Measurements from ENCODE around the gene SLC24A3. TPM values are rescaled to one million over a fixed set of nuclear protein-coding genes. Genes with fewer than 3 reads are reported as not detected.

The SLC24A3 gene
- total RNA-seq, 4 donors from 2014 or later: 4.2 to 6.4 (median 5.6) TPM

DNA sequence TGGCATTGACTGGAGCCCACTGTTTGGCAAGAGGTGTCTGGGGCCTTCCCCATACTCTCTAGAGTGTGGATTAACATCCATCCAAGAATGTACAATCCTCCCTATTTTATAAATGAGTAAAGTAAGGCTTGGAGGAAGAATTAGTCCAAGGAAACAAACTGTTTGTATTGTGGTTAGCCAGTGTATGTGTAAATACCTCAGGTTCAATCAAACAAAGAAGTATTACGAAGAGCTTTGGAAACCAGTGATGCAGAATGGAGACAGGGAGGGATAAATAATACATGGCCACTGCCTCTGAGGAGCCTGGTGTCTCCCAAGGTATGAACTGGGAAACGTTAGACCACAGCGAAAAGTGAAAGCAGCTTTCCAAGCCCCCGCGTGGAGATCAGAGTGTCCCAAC lies 319.0 kb downstream of the SLC24A3 start:
- no peak for DNase-seq (ENCODE audit: low spot score in 2 of 2)
- no peak for TF ChIP-seq POLR2A (IDR thresholded peaks at IDR 0.05)
- TF ChIP-seq CTCF (IDR thresholded peaks at IDR 0.05): no peak
- no peak for TF ChIP-seq EP300 (IDR thresholded peaks at IDR 0.05)
- TF ChIP-seq POLR2AphosphoS5 (IDR thresholded peaks at IDR 0.05): no peak
- H3K9me3 ChIP-seq: no peaks in the 10 kb centered on the region
- H3K4me3 ChIP-seq: no peak overlapping the region
- no peaks in the 10 kb centered on the region for H3K27me3 ChIP-seq
- no peaks in the 10 kb centered on the region for H3K36me3 ChIP-seq
- 90% methylated on average over 5 of the region's 5 CpGs for WGBS
- no peak overlapping the region for H3K27ac ChIP-seq
- H3K4me1 ChIP-seq: no peaks in the 10 kb centered on the region

- no peaks in the 10 kb centered on the region for H3K9me3 ChIP-seq
- no peak for DNase-seq (ENCODE audit: low spot score in 2 of 2)
- H3K27ac ChIP-seq: no peak overlapping the region
- no peaks in the 10 kb centered on the region for H3K4me1 ChIP-seq
- TF ChIP-seq POLR2A (IDR thresholded peaks at IDR 0.05) (no peak), POLR2AphosphoS5 (IDR thresholded peaks at IDR 0.05) (no peak), EP300 (IDR thresholded peaks at IDR 0.05) (no peak), CTCF (IDR thresholded peaks at IDR 0.05) (no peak)
- no peaks in the 10 kb centered on the region for H3K27me3 ChIP-seq
- no peak overlapping the region for H3K4me3 ChIP-seq
- no peaks in the 10 kb centered on the region for H3K36me3 ChIP-seq
- WGBS: 90% methylated on average over 3 of the region's 3 CpGs
Observed at GRCh38 chr20:19538556-19538955, 326.1 kb downstream of the SLC24A3 start.

DNA sequence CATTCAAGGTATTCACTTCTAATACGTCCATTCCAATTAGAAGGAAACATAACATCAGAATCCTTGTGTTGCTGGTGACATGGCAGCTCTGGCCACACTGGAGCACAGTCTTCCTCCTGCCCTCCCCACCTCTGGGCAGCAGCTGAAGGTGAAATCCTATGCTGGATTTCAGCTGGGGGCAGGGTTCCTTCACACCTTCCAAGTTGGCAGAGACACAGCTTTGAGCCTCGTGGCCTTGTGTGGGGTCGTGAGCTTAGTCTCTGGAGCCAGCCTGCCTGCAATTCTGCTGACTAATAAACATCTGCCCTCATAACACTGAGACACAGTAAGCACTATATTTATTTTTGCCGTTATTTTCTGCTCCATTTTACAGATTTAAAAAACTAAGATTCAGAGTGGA lies 326.7 kb downstream of the SLC24A3 start:
- 51% methylated on average over 4 of the region's 4 CpGs for WGBS

DNA sequence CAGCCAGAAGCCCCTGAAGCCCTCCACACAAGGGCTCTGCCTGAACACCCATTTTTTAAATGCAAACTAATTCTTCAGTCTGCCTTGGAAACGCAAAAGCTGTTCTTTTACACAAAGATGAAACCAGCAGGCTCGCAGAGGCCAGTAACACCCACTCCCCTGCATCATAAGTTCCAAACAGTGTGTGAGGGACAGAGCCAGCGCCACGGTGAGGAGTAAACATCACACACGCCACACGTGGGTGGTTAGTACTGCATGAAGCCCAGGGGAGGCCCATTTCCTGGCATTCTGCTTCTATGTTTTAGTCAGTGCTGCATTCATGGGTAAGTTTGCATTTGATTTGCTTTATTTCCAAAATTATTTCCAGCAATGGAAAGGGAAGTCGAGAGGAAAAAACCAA lies 327.9 kb downstream of the SLC24A3 start:
- H3K27me3 ChIP-seq: no peaks in the 10 kb centered on the region
- TF ChIP-seq CTCF (IDR thresholded peaks at IDR 0.05): no peak
- TF ChIP-seq EP300 (IDR thresholded peaks at IDR 0.05): no peak
- no peak for TF ChIP-seq POLR2AphosphoS5 (IDR thresholded peaks at IDR 0.05)
- no peak for TF ChIP-seq POLR2A (IDR thresholded peaks at IDR 0.05)
- no peaks in the 10 kb centered on the region for H3K36me3 ChIP-seq
- H3K4me3 ChIP-seq: no peak overlapping the region
- H3K27ac ChIP-seq: no peak overlapping the region
- no peaks in the 10 kb centered on the region for H3K4me1 ChIP-seq
- no peaks in the 10 kb centered on the region for H3K9me3 ChIP-seq
- WGBS: 55% methylated on average over 7 of the region's 7 CpGs
- no peak for DNase-seq (ENCODE audit: low spot score in 2 of 2)

More for the DNA sequence above, 326.7 kb downstream of the SLC24A3 start:
- no peak for TF ChIP-seq EP300 (IDR thresholded peaks at IDR 0.05)
- no peak for TF ChIP-seq POLR2AphosphoS5 (IDR thresholded peaks at IDR 0.05)
- no peak for TF ChIP-seq CTCF (IDR thresholded peaks at IDR 0.05)
- no peaks in the 10 kb centered on the region for H3K27me3 ChIP-seq
- no peaks in the 10 kb centered on the region for H3K9me3 ChIP-seq
- no peak for DNase-seq (ENCODE audit: low spot score in 2 of 2)
- H3K4me1 ChIP-seq: no peaks in the 10 kb centered on the region
- no peak overlapping the region for H3K27ac ChIP-seq
- no peak overlapping the region for H3K4me3 ChIP-seq
- H3K36me3 ChIP-seq: no peaks in the 10 kb centered on the region

DNA sequence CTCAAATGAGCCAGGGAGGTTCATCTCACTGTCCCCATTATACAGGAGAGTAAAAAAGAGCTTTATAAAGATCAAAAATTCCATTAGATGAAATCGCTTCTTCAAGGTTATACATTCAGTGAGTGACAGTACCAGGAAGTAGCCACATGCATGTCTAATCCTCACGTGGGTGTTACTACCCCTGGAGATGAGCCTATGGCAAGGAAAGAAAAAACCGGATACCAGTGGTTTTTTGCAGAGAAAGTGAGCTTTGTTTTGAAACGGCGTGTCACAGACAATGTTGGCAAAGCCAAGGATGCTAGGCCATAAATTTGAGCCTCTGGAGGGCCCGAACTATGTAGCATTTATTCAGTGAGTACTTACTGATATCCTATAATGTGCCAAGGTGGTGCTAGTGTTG lies 330.7 kb downstream of the SLC24A3 start:
- Histone ChIP-seq H3K27ac (no peak overlapping the region), H3K4me1 (no peaks in the 10 kb centered on the region), H3K9me3 (no peaks in the 10 kb centered on the region), H3K36me3 (no peaks in the 10 kb centered on the region), H3K27me3 (no peaks in the 10 kb centered on the region), H3K4me3 (no peak overlapping the region)
- DNase-seq (ENCODE audit: low spot score in 2 of 2): no peak
- TF ChIP-seq EP300 (IDR thresholded peaks at IDR 0.05) (no peak), CTCF (IDR thresholded peaks at IDR 0.05) (no peak), POLR2AphosphoS5 (IDR thresholded peaks at IDR 0.05) (no peak), POLR2A (IDR thresholded peaks at IDR 0.05) (no peak)
- 66% methylated on average over 6 of the region's 6 CpGs for WGBS

All from suprapubic skin (tissue), 4 donors.